Stimulated activated CD4-positive, alpha-beta T cell treated with anti-CD3 and anti-CD28 coated beads, Interleukin-12 subunit alpha, Interleukin-12 subunit beta, amount 100 ng/mL, for 48 hours (primary cell): ENCODE data around the gene MBNL1.

Experiments used
- DNase-seq, 3 donors: peaks; one replicate each; pipeline ENCODE4 v3.0.0-alpha.2; 2020; ENCODE audit warnings: low read depth in 2 of 3, low spot score in 1 of 3

MBNL1 gene

GRCh38 chr3:152271501-152272236 lies 2.9 kb downstream of the MBNL1 start:
- DNase-seq: no peak

GRCh38 chr3:152272771-152273242 lies 4.1 kb downstream of the MBNL1 start:
- DNase-seq: no peak

DNA sequence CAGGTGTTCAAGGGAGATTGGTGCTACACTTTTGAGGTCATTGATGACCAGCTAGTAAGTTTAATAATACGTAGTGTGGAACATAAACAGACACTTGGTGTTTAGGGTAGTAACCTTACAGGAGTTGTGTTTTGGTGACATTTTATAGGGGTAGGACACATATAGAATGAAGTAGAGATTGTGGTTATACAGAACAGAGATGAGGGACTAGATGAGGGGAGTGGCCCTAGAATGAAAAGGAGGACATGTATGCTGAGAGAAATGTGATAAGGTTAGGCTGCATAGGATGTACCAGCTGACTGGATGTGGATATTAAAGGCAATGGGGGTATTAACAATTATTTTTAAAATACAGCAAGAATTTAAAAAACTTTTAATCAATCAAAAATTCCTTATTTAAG lies 8.0 kb downstream of the MBNL1 start:
- DNase-seq: no peak

- no peak for DNase-seq
Observed at GRCh38 chr3:152277198-152277597, 8.5 kb downstream of the MBNL1 start.

- no peak for DNase-seq
Observed at GRCh38 chr3:152278756-152279427, 10.2 kb downstream of the MBNL1 start.

DNA sequence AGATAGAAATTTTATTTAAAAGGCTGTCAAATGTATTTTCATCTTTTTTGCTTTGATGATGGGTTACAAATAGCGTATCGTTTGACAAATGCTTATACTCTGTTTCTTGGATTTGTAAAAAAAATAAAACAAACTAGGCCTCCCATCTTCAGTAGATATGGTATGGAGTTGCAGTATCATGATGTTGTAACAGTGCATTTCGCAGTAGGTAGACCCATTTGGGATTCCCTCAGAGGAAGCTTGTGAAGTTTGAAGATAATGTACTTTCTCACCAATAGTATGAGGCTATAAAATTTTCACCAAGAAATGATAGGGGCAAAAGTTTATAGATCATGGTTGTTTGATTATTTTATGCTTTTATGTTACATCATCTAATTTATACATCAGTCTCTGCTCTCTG lies 10.8 kb downstream of the MBNL1 start:
- no peak for DNase-seq

GRCh38 chr3:152280539-152280938 lies 11.8 kb downstream of the MBNL1 start:
- no peak for DNase-seq

GRCh38 chr3:152281133-152281713 lies 12.5 kb downstream of the MBNL1 start:
- DNase-seq: no peak

DNA sequence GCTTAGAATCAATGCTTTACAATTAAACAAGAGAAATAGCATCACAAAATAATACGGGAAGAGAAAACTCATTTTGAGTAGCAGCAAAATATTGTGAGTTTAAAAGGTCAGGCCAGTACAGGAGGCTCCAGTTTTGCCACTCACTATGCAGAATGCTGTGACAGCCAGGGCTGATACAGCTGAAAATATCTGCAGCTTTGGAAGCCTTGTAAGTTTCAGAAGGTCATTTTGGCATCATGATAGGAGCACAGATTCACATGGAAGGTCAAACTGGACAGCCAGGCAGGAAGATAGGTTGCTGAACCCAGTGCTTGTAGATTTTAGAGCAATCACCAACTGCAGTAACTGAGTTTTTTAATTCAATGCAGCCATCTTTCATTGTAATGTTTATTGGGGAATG lies 14.1 kb downstream of the MBNL1 start:
- no peak for DNase-seq

DNA sequence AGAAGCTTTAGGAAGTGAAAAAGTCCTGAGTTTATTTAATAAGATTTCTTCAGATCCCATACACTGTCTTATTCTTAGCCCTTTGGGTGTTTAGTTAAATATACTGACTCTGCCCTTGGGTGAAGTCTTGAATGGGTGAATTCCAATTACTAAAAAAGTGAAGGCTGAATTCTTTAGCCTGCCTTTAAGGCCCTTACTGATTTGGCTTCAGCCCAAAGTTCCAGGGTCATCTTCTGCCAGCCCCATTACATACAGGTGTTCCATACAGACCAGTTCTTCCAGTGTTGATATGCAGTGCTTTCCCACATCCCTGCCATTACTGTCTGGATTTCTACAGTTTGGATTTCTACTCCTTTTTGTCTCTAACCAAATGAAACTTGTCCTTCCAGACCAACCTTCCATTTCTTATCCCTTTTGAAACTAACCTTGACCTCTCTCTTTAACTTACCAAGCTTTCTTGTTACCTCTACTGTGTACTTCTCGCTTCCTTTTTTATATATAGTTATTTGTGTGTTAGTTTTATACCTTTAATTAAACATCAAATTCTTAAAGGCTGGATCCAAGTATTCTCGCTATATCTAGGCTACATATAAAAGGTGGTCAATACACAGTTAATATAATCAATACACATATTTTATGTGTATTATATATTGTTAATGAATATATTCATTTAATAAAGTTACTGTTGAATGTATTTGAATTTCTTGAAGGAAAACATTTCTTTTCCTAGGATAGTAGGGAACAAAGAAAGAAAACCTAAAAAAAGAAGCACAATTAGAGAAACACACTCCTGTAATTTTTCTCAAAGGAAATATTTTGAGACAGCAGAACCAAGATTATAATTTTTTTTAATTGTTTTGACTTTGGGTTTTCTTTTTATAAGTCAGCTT lies 15.0 kb downstream of the MBNL1 start:
- no peak for DNase-seq

DNA sequence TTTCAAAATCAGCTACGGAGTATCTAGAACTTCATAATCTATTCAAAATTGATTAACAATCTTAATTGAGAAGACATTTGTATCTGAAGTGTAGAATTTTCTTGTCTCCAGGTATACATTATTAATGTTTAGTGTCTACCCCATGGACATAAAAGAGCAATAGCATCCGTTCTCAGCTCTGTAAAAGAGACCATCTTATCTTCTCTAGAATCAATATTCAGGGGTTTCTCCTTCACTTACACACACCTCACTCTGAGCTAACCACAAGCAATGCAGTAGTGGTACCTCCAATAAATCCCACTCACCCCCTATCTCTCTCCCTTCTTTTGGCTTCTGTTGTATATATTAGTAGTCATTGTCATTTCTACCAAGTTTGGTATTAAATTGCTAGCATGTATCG lies 16.2 kb downstream of the MBNL1 start:
- no peak for DNase-seq

DNA sequence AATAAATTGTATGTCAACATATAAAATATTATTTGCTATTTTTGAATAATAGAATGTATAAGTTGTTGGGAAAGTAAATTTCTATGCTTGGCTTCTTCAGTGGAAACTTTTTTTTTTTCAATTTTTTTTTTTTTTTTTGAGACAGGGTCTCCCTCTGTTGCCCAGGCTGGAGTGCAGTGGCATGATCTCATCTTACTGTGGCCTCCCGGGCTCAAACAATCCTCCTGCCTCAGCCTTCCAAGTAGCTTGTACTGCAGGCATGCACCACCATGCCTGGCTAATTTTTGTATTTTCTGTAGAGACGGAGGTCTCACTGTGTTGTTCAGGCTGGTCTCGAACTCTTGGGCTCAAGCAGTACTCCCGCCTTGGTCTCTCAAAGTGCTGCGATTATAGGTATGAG lies 16.8 kb downstream of the MBNL1 start:
- no peak for DNase-seq

DNA sequence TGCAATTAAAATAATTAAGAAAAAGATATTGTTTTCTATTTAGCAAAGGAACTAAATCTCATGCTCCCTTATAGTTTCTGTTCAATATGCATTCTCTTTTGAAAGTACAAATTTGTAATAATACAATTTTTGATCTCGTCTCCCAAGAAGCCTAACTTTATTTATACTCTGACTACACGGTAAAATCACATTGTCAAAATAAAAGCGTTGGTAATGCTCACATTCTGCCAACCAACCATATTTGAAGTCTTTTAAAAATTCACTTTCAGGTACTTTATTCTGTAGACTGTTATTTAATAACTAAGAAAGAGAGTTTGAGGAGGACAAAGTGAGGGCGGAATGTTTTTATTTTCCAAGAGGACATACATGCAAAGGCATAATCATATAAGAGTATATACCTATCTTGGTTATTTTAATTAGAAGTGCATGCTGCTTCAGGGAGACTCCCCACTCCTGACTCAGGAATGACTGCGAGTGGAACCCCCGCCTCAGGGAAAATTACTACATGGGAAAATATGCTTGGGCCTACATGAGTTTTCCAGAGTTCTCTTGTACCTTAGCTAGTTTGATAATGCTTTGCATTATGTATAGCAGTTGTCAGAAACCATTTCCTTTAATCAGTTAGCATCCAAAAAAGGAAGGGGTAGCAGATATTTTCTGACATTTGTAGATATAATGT lies 19.3 kb downstream of the MBNL1 start:
- no peak for DNase-seq

GRCh38 chr3:152288681-152289080 lies 20.0 kb downstream of the MBNL1 start:
- no peak for DNase-seq

- no peak for DNase-seq
Observed at GRCh38 chr3:152289708-152290107, 21.0 kb downstream of the MBNL1 start.

DNA sequence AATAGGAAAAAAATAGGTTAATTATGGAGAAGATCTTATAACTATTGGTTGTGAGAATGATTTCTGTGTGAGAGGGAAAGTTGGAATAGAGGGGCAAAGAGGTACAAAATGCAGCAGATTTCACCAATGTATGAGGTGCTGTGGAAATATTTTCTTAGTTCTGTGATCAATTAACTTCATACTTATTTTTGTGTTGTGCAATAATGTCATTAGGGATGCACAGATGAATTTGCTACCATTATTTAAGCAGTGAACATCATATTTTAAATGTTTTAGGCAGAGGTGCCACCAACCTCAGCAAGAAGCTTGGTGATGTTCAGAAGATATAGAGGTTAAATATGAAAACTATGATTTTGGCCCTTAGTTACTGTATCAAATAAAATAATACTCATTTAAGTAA lies 21.6 kb downstream of the MBNL1 start:
- DNase-seq: no peak

- no peak for DNase-seq
Observed at GRCh38 chr3:152291238-152291637, 22.5 kb downstream of the MBNL1 start.

DNA sequence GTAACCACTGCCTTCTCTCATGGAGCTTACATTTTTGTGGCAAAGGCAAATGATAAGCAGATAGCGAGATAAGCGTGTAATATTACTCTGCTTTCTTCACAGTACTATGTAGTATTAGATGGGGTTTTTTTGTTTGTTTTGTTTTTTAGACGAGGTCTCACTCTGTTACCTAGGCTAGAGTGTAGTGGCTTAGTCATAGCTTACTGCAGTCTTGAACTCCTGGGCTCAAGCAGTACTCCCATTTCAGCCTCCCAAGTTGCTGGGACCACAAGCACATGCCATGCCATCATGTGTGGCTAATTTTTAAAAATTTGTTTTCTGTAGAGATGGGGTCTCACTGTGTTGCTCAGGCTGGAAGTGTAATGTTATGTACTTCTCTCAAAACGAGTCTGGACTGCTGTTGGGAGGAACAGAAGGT lies 22.9 kb downstream of the MBNL1 start:
- DNase-seq: no peak

DNA sequence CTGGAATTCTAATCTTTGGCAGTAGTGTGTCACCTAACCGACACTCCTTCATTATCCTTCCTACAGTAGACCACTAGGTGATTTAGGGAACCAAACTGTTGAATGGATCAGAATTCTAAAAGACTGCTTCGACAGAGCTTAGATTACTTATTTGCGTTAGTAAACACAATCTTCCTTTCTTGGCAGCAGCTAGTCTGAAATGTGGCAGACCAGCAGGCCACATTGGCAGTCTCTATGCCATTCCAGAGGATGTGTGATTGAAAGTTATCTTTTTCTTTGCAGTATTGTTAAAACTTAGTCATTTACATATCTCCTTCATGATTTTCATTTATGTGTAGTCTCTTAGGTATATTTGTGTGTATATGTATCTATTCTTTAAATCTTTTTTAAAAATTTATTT lies 23.6 kb downstream of the MBNL1 start:
- no peak for DNase-seq

DNA sequence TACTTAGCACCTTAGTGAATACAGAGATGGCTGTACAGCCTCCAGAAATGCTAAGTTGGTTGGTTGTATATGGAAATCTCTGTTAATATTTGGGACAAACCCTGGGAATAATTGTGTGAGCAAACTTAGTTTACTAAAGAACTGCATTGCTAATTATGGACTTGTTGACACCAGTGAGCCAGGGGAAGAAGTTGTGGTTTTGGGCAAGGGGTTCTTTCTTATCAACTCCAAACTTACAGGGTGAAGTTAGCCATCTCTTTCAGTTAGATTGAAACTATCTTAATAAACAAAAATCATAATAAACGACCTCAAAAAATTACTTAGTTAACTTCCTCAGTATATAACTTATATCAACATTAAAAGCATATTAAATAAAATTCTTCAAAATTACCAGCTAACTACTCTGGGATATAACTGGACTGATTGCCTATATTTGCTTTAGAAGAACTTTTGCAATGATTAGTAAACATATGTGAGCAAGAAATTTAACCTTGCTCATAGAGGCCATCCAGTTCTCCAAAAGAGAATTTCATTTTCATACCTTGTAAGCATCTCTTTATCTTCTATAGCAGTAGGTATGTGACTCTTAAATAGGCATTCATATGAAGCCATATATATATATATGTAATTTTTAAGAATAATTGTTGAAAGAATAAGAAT lies 24.7 kb downstream of the MBNL1 start:
- no peak for DNase-seq
